Body of pancreas (tissue), 4 donors: ENCODE measurements around the gene TSPAN18. TPM values are rescaled to one million over a fixed set of nuclear protein-coding genes. Genes with fewer than 3 reads are reported as not detected.

Experiments used
- ATAC-seq: fragments of 150-250 bp; one replicate; pipeline ENCODE4 v1.9.1; 2016
- DNase-seq, 4 donors: peaks; one replicate each; pipeline ENCODE4 v3.0.0-alpha.2; 2019
- H3K27ac ChIP-seq, 4 donors: fragments of 200-600 bp; sonication (generic); 1 replicate in 3 of 4; 2 replicates in 1 of 4; pipeline versions ENCODE4 v1.5.1 to v1.6.1; 2016 to 2019; ENCODE audit warnings: mild to moderate bottlenecking in 1 of 4, mixed read lengths in 1 of 4, moderate library complexity in 1 of 4
- H3K27me3 ChIP-seq, 2 donors: fragments of 200-600 bp; sonication (generic); one replicate each; pipeline ENCODE4 v1.6.0; 2016; ENCODE audit warnings: mild to moderate bottlenecking in 1 of 2
- H3K36me3 ChIP-seq, 2 donors: fragments of 200-600 bp; sonication (generic); replicated peaks in 1 of 2; 2 replicates each; pipeline ENCODE4 v1.5.1; 2016; ENCODE audit warnings: low read depth in 2 of 2; ENCODE audit not compliant: insufficient read depth in 1 of 2
- H3K4me1 ChIP-seq: fragments of 200-600 bp; sonication (generic); one replicate; pipeline ENCODE4 v1.6.0; 2016
- H3K4me3 ChIP-seq, 2 donors: fragments of 200-600 bp; sonication (generic); 1 replicate in 1 of 2; 2 replicates in 1 of 2; pipeline ENCODE4 v1.5.1; 2016 to 2019
- H3K9me3 ChIP-seq, 3 donors: fragments of 200-600 bp; sonication (generic); 1 replicate in 2 of 3; 2 replicates in 1 of 3; pipeline ENCODE4 v1.5.1; 2016
- POLR2A ChIP-seq, 3 donors: fragments of 450-650 bp; IDR thresholded peaks; one replicate each; pipeline ENCODE4 v1.6.1; 2016; ENCODE audit warnings: antibody characterized with exemption in 3 of 3, mild to moderate bottlenecking in 2 of 3
- WGBS, 2 donors: methylation state at CpG; one replicate each; pipeline ENCODE4 v1.1.5; 2017; 5-methylcytosine and 5-hydroxymethylcytosine counted together
- intact Hi-C: fragments of 100-400 bp; cut with DNase I; formaldehyde crosslinking; loops from one replicate; pipeline ENCODE4 v1.15.1; 2023
- total RNA-seq, 2 donors: library from RNA; depleted of rRNA; stranded (reverse); fragments of >200 nt; gene quantifications; one replicate each; pipeline ENCODE4 v1.1.0, GENCODE V29; 2016
- TF ChIP-seq, protein P1 (sequence below), 7 experiments: fragments of 450-650 bp in 4 of 7; fragments of 200-600 bp in 3 of 7; sonication (generic) in 3 of 7; IDR thresholded peaks; one replicate each; pipeline ENCODE4 v1.5.1; 2016 to 2019; ENCODE audit warnings: antibody characterized with exemption in 7 of 7

TSPAN18 gene
- total RNA-seq, 2 donors from 2014 or later, result 2.1 to 3.0 TPM

DNA sequence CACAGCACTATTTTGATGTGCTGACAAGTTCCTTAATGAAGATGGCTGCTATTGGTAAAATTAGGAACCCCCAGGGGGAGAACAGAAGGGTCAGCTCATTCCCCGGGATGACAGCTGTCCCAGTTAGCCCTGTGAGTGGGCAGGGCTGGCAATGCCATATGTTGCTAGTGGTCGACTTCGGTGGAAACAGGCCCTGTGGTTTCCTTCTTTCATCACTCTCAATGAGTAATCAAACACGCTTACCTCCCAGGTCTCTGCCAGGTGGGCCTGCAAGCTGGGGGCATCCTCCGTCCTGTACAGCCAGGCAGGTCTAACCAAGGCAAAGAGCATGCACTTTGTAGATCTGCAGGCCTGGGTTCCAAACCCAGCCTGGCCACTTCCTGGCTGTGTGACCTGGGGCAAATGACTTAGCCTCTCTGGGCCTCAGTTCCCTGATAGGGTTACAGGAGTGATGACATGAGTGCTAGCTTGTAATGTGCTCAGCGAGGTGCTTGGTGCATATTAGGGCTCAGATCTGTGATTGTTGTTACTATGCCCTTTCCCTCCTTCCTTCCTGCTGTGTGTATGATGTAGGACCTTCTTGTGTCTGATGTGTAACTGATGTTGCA is 85.2 kb downstream of the TSPAN18 start:
- DNase-seq (no peak), ATAC-seq (no peak)
- no peaks in the 10 kb centered on the region for H3K4me1 ChIP-seq
- no peak overlapping the region for H3K4me3 ChIP-seq
- 40 to 53% methylated on average over 4 to 6 of the region's 6 CpGs for WGBS, 2 donors
- intact Hi-C loops, result no loop called here
- H3K27me3 ChIP-seq, result no peaks in the 10 kb centered on the region
- H3K27ac ChIP-seq, result no peak overlapping the region
- H3K9me3 ChIP-seq, result no peaks in the 10 kb centered on the region
- no peak for TF ChIP-seq POLR2A (IDR thresholded peaks at IDR 0.05)
- TF ChIP-seq, protein P1, sequence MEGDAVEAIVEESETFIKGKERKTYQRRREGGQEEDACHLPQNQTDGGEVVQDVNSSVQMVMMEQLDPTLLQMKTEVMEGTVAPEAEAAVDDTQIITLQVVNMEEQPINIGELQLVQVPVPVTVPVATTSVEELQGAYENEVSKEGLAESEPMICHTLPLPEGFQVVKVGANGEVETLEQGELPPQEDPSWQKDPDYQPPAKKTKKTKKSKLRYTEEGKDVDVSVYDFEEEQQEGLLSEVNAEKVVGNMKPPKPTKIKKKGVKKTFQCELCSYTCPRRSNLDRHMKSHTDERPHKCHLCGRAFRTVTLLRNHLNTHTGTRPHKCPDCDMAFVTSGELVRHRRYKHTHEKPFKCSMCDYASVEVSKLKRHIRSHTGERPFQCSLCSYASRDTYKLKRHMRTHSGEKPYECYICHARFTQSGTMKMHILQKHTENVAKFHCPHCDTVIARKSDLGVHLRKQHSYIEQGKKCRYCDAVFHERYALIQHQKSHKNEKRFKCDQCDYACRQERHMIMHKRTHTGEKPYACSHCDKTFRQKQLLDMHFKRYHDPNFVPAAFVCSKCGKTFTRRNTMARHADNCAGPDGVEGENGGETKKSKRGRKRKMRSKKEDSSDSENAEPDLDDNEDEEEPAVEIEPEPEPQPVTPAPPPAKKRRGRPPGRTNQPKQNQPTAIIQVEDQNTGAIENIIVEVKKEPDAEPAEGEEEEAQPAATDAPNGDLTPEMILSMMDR (IDR thresholded peaks at IDR 0.05), result no peak
- no peaks in the 10 kb centered on the region for H3K36me3 ChIP-seq

- 76 to 77% methylated on average over 8 of the region's 9 CpGs for WGBS, 2 donors
- Histone ChIP-seq H3K27me3 (no peaks in the 10 kb centered on the region), H3K27ac (no peak overlapping the region), H3K4me1 (no peaks in the 10 kb centered on the region), H3K36me3 (no peaks in the 10 kb centered on the region), H3K9me3 (no peaks in the 10 kb centered on the region), H3K4me3 (no peak overlapping the region)
- TF ChIP-seq, protein P1 (IDR thresholded peaks at IDR 0.05), result no peak
- TF ChIP-seq POLR2A (IDR thresholded peaks at IDR 0.05), result no peak
- ATAC-seq (no peak), DNase-seq (no peak)
- intact Hi-C loops, result no loop called here
Measured at GRCh38 chr11:44812971-44813370, 86.2 kb downstream of the TSPAN18 start.

- DNase-seq, result no peak
- H3K4me1 ChIP-seq, result no peaks in the 10 kb centered on the region
Measured at GRCh38 chr11:44813401-44813800, 86.6 kb downstream of the TSPAN18 start.

DNA sequence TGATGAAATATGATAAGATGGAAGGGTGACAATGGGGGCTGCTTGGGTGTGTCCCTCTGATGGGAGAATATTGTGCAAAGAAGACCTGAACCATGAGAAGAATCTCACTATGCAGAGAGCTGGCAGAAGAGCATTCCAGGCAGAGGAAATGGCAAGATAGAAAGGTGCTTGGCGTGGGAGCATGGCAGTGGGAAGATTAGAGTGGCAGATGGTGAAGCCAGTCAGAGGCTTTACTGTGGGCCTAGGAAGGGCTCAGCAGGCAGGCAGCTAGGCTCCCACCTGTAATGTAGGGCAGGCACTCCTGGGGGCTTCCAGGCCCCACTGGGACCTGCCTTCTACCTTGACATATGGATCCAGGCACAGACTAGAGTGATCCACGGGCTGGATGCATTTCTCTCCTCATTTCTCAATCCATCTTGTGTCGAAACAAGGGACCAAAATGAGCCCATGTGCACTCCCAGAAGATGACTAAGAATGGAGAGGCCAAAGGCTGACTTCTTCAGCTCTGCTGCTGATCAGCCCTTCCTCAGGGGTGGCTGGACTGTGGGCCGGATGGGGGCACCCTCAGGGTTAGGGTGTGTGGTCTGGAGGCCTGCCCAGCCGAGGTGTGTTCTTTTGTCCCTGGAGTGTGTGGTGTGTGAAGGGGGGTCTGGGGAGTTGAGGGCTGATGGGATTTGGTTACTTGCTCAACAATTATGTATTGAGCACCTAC is 88.3 kb downstream of the TSPAN18 start:
- 71 to 83% methylated on average over 5 of the region's 5 CpGs for WGBS, 2 donors
- no peak overlapping the region for H3K4me3 ChIP-seq
- H3K36me3 ChIP-seq, result no peaks in the 10 kb centered on the region
- DNase-seq (no peak), ATAC-seq (no peak)
- intact Hi-C loops, result no loop called here
- no peaks in the 10 kb centered on the region for H3K9me3 ChIP-seq
- H3K4me1 ChIP-seq, result no peaks in the 10 kb centered on the region
- TF ChIP-seq POLR2A (IDR thresholded peaks at IDR 0.05), result no peak
- TF ChIP-seq, protein P1 (IDR thresholded peaks at IDR 0.05), result no peak
- H3K27ac ChIP-seq, result no peak overlapping the region
- no peaks in the 10 kb centered on the region for H3K27me3 ChIP-seq

More at GRCh38 chr11:44813401-44813800, 86.6 kb downstream of the TSPAN18 start:
- H3K9me3 ChIP-seq, result no peaks in the 10 kb centered on the region
- no peaks in the 10 kb centered on the region for H3K36me3 ChIP-seq
- H3K27me3 ChIP-seq, result no peaks in the 10 kb centered on the region
- ATAC-seq, result no peak
- TF ChIP-seq, protein P1 (IDR thresholded peaks at IDR 0.05), result no peak
- no peak for TF ChIP-seq POLR2A (IDR thresholded peaks at IDR 0.05)
- H3K27ac ChIP-seq, result no peak overlapping the region
- intact Hi-C loops, result no loop called here
- no peak overlapping the region for H3K4me3 ChIP-seq
- 58 to 59% methylated on average over 4 of the region's 4 CpGs for WGBS, 2 donors
